ENCODE measurements around the gene CHRNA4. TPM values are rescaled to one million over a fixed set of nuclear protein-coding genes. Genes with fewer than 3 reads are reported as not detected.
"Not testable (repeated sequence)": the region's sequence is repeated elsewhere in the genome, so short reads cannot be mapped to it uniquely, and the experiment has no call there.

Gene CHRNA4
- total RNA-seq, 2 experiments from 2014 or later: not detected

DNA sequence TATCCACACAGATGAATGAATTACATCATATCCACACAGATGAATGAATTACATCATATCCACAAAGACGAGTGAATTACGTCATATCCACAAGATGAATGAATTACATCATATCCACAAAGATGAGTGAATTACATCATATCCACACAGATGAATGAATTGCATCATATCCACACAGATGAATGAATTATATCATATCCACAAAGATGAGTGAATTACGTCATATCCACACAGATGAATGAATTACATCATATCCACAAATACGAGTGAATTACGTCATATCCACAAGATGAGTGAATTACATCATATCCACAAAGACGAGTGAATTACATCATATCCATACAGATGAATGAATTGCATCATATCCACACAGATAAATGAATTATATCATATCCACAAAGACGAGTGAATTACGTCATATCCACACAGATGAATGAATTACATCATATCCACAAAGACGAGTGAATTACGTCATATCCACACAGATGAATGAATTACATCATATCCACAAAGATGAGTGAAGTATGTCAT lies 20.9 kb downstream of the CHRNA4 start:
- H3K27me3 Mint-ChIP-seq: peaks cover 26% of the 10 kb centered on the region

DNA sequence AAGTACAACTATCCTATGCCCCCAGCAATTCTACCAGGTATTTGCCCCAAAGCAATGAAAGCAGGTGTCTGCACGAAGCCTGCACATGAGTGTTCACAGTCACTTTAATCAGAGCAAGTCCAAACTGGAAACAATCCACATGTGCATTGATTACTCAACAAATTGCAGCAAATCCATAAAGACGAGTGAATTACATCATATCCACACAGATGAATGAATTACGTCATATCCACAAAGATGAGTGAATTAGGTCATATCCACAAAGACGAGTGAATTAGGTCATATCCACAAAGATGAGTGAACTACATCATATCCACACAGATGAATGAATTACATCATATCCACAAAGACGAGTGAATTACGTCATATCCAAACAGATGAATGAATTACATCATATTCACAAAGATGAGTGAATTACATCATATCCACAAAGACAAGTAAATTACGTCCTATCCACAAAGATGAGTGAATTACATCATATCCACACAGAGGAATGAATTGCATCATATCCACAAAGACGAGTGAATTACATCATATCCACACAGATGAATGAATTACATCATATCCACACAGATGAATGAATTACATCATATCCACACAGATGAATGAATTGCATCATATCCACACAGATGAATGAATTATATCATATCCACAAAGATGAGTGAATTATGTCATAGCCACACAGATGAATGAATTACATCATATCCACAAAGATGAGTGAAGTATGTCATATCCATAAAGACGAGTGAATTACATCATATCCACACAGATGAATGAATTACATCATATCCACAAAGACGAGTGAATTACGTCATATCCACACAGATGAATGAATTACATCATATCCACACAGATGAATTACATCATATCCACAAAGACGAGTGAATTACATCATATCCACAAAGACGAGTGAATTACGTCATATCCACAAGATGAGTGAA lies 21.7 kb downstream of the CHRNA4 start:
- ATAC-seq; H3K9me3 Mint-ChIP-seq (ENCODE audit: low read depth); H3K27ac Mint-ChIP-seq; DNase-seq; H3K4me3 Mint-ChIP-seq; H3K36me3 Mint-ChIP-seq (ENCODE audit: low read depth); H3K4me1 Mint-ChIP-seq; CTCF ChIA-PET; intact Hi-C loops (cut with DNase I, micrococcal nuclease); POLR2A ChIA-PET: not testable (repeated sequence)
- H3K27me3 Mint-ChIP-seq: peaks cover 26% of the 10 kb centered on the region

More for the DNA sequence above, 20.9 kb downstream of the CHRNA4 start:
- CTCF ChIA-PET; POLR2A ChIA-PET; intact Hi-C loops (cut with DNase I, micrococcal nuclease); H3K9me3 Mint-ChIP-seq (ENCODE audit: low read depth); H3K27ac Mint-ChIP-seq; H3K4me1 Mint-ChIP-seq; H3K4me3 Mint-ChIP-seq; ATAC-seq; DNase-seq; H3K36me3 Mint-ChIP-seq (ENCODE audit: low read depth): not testable (repeated sequence)

DNA sequence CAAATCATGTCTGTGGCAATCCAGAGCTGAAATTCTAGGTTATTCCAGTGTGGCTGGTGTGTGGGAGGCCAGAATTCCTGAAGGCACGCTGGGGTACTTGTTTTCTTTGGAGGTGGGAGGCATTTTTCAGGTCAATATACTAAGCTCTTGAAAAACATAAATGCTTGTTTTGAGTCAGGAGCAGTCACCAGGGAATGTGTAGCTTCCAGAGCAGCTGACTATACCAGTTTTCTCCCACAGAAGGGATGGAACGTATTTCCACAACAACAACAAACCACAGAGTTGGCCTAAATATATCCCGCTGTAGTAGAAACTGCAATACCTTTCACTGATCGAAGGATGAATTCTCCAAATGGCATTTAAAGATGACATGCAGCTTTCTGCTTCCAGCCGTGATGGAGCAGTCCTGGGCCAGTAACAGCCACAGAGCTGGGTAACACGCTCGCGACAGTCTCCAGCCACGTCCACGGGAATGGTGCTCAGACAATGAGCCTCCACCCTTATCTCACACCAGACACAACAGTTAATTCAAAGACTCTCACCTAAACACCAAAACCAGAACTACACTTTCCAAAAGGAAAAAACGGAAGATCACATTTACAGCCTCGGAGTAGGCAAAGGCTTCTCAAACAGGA lies 23.2 kb downstream of the CHRNA4 start:
- no peak overlapping the region for H3K4me3 Mint-ChIP-seq
- H3K4me1 Mint-ChIP-seq: no peaks in the 10 kb centered on the region
- no peaks in the 10 kb centered on the region for H3K36me3 Mint-ChIP-seq (ENCODE audit: low read depth)
- no peak for DNase-seq
- no peak overlapping the region for H3K27ac Mint-ChIP-seq
- ATAC-seq: no peak
- CTCF ChIA-PET: no interaction called here
- H3K9me3 Mint-ChIP-seq (ENCODE audit: low read depth): peaks cover 4% of the 10 kb centered on the region
- intact Hi-C loops (cut with DNase I, micrococcal nuclease): no loop called here
- peaks cover 28% of the 10 kb centered on the region for H3K27me3 Mint-ChIP-seq
- POLR2A ChIA-PET: no interaction called here

DNA sequence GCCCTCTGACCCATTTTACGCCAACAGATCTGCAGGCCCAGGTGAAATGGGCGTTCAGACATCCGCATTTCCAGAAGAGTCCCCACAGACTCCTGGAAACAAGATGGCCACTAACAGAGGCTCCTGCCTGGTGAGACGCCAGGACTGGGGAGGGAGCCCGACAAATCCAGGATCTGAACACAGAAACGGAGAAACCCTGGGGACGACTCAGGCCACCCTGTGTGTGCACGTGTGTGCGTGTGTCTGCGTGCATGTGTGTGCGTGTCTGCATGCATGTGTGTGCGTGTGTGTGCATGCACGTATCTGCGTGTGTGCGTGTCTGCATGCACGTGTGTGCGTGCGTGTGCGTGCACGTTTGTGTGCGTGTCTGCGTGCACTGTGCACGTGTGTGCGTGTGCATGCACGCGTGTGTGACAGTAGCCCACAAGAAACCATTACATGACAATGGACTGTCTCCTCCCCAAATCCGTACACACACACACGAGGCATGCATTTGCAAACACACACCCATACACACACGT lies 24.9 kb downstream of the CHRNA4 start:
- no peak overlapping the region for H3K4me3 Mint-ChIP-seq
- intact Hi-C loops (cut with DNase I, micrococcal nuclease): no loop called here
- no peak for DNase-seq
- no peak for ATAC-seq
- H3K9me3 Mint-ChIP-seq (ENCODE audit: low read depth): peaks cover 10% of the 10 kb centered on the region
- H3K27me3 Mint-ChIP-seq: peaks cover 26% of the 10 kb centered on the region
- H3K36me3 Mint-ChIP-seq (ENCODE audit: low read depth): no peaks in the 10 kb centered on the region
- ChIA-PET POLR2A (no interaction called here), CTCF (no interaction called here)
- H3K27ac Mint-ChIP-seq: no peak overlapping the region
- no peaks in the 10 kb centered on the region for H3K4me1 Mint-ChIP-seq

DNA sequence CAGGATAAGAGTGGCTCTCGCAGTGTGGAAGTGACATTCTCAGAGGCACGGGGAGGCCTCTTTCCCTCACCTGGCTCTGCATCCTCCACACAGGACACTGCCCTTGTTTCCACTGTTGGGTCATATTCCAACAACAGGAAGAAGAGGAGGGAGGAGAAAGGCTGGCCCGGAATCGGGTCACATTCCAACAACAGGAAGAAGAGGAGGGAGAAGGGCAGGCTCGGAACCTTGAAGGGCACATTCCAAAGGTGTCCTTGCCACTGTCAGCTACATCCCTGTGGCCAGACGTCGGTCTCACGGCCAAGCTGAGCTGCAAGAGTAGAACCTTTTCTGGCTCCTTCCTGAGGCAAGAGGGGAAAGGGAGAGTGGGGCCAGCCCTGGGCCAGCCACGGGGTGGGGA lies 25.4 kb downstream of the CHRNA4 start:
- Mint-ChIP-seq H3K27me3 (peaks cover 21% of the 10 kb centered on the region), H3K27ac (no peak overlapping the region), H3K4me3 (no peak overlapping the region), H3K9me3 (ENCODE audit: low read depth) (peaks cover 10% of the 10 kb centered on the region), H3K36me3 (ENCODE audit: low read depth) (no peaks in the 10 kb centered on the region), H3K4me1 (no peaks in the 10 kb centered on the region)
- ATAC-seq (no peak), DNase-seq (no peak)
- ChIA-PET CTCF (interaction anchor here (0.5 kb wide), 1 partner anchor 725 kb away, joined by 4 read pairs; no protein-coding TSS in a partner anchor), POLR2A (no interaction called here)
- intact Hi-C loops (cut with DNase I, micrococcal nuclease): no loop called here

DNA sequence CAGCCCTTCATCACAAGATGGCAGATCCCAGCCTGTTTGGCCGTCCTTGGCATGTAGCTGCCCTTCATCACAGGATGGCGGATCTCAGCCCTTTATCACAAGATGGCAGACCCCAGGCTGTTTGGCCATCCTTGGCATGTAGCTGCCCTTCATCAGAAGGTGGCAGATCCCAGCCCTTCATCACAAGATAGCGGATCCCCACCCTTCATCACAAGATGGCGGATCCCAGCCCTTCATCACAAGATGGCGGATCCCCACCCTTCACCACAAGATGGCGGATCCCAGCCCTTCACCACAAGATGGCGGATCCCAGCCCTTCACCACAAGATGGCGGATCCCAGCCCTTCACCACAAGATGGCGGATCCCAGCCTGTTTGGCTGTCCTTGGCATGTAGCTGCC lies 26.1 kb downstream of the CHRNA4 start:
- POLR2A ChIA-PET; ATAC-seq; H3K9me3 Mint-ChIP-seq (ENCODE audit: low read depth); DNase-seq; H3K27ac Mint-ChIP-seq; H3K4me1 Mint-ChIP-seq; H3K36me3 Mint-ChIP-seq (ENCODE audit: low read depth); intact Hi-C loops (cut with DNase I, micrococcal nuclease); H3K4me3 Mint-ChIP-seq: not testable (repeated sequence)
- CTCF ChIA-PET: interaction anchor here (1.0 kb wide), 1 partner anchor 12 kb away, joined by 3 read pairs; no protein-coding TSS in a partner anchor
- H3K27me3 Mint-ChIP-seq: peaks cover 21% of the 10 kb centered on the region

DNA sequence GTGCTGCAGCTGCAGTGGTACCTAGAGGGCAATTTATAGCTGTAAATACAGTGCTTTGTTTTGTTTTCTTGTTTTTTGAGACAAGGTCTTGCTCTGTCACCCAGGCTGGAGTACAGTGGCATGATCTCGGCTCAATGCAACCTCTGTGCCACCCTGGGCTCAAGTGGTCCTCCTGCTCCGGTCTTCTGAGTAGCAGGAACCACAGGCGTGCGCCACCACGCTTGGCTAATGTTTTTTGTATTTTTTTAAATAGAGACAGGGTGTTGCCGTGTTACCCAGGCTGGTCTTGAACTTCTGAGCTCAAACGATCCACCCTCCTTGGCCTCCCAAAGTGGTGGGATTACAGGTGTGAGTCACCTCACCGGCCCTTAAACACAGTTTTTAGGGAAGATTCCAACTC lies 26.8 kb downstream of the CHRNA4 start:
- intact Hi-C loops (cut with DNase I, micrococcal nuclease): no loop called here
- Mint-ChIP-seq H3K27me3 (peaks cover 21% of the 10 kb centered on the region), H3K4me3 (no peak overlapping the region), H3K27ac (no peak overlapping the region), H3K36me3 (ENCODE audit: low read depth) (no peaks in the 10 kb centered on the region), H3K9me3 (ENCODE audit: low read depth) (peaks cover 6% of the 10 kb centered on the region), H3K4me1 (no peaks in the 10 kb centered on the region)
- no peak for DNase-seq
- ATAC-seq: no peak
- ChIA-PET POLR2A (no interaction called here), CTCF (interaction anchor here (0.7 to 1.1 kb wide), 3 partner anchors 13 to 90 kb away, joined by 3 read pairs; no protein-coding TSS in a partner anchor)

DNA sequence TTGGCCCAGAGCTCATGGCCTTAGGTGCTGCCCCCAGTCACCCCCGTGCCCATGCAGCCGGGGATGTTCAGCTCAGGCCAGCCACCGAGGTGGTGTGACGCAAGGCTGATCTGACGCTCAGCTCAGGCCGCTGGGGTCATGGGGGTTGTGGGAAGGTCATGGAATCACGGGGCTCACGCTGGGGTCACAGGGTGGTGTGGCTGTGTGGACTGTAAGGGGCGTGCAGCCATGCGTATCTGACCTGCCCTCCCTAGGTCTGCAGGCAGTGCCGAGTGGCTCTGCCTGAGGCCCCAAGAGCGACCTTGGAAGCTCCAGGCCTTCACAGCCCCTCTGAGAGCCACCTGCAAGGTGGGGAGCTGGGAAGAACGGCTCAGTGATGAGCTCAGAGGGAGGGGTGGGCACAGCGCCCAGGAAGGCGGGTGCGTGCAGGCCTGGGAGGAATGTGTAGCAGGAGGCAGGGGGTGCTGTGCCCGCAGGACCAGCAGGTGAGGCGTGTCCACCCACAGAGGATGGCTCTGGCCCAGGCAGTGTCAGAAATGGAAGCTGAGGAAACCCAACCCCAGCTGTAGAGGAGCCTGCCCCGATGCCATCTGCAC lies 27.8 kb downstream of the CHRNA4 start:
- H3K9me3 Mint-ChIP-seq (ENCODE audit: low read depth): peaks cover 6% of the 10 kb centered on the region
- no peak overlapping the region for H3K4me3 Mint-ChIP-seq
- POLR2A ChIA-PET: no interaction called here
- H3K4me1 Mint-ChIP-seq: no peaks in the 10 kb centered on the region
- H3K27ac Mint-ChIP-seq: no peak overlapping the region
- H3K36me3 Mint-ChIP-seq (ENCODE audit: low read depth): no peaks in the 10 kb centered on the region
- DNase-seq (no peak), ATAC-seq (no peak)
- CTCF ChIA-PET: interaction anchor here (1.1 kb wide), 1 partner anchor 17 kb away, joined by 3 read pairs; no protein-coding TSS in a partner anchor
- intact Hi-C loops (cut with DNase I, micrococcal nuclease): no loop called here
- H3K27me3 Mint-ChIP-seq: peaks cover 20% of the 10 kb centered on the region

DNA sequence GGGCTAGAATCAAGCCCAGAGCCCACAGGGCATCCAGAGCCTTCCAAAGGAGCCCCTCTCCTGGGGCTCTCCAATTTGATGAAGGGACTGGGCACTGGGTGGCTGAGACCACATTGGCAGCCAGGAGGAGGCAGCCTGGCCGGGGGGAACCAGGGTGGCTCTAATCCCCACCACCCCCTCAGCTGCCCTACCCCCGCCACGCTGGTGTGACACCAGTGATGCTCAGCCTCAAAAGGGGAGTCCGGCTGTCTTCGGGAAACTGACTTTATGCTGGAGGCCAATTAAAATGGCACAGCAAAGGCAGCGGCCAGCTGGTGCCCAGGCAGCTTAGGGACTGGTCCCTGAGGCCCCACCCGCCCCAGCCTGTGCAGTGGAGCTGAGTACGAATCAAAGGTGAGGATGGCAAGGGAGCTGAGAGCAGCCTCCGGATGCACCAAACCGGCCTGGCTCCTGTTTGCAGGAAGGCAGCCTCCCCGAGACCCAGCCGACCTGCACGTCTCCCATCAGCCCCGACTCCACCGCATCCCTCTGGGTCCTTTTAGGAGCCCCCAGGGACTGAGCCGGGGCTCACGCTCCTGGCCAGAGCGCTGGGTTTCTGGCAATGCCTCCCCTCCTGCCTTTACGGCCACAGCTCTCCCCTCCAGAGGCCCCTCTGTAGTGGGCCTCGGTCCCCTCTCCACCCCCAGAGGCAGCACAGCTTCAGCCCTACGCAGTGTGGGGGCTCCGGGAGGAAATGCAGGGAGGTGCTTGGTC lies 28.5 kb downstream of the CHRNA4 start:
- no peak for ATAC-seq
- CTCF ChIA-PET: no interaction called here
- intact Hi-C loops (cut with DNase I, micrococcal nuclease): no loop called here

DNA sequence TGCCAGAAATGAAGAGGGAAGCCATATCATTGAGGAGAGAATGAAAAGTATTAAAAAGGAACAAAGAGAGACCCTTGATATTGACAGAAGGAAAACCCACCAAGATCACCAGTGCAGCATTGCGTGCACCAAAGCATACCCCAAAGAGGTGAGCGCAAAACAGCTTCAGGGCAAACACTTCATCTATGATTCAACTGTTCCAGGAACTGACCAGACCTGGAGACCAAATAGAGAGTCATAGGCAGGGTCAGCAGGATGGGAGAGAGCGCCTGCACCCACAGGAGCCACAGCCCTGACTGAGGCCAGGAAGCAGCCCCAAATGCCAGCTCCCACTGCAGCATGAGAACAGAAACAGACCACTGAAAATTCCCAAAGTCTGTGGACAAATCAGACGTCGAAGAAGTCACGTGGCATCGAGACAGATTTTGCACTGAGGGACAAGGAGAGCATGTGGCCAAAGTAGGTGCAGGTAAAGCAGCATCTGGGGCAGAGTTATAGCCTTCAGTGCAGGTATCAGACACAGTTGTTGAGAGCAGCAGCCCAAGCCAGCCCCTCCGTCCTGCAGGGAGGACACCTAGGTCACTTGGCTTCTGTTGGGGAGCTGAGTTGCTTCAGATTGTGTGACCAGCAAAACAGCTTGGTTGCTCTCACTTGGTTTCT lies 29.3 kb downstream of the CHRNA4 start:
- Mint-ChIP-seq H3K9me3 (ENCODE audit: low read depth) (peaks cover 6% of the 10 kb centered on the region), H3K36me3 (ENCODE audit: low read depth) (no peaks in the 10 kb centered on the region), H3K4me1 (no peaks in the 10 kb centered on the region), H3K4me3 (no peak overlapping the region), H3K27ac (no peak overlapping the region), H3K27me3 (peaks cover 15% of the 10 kb centered on the region)
- no peak for ATAC-seq
- CTCF ChIA-PET: no interaction called here
- intact Hi-C loops (cut with DNase I, micrococcal nuclease): no loop called here
- POLR2A ChIA-PET: no interaction called here
- no peak for DNase-seq

More for the DNA sequence above, 28.5 kb downstream of the CHRNA4 start:
- Mint-ChIP-seq H3K9me3 (ENCODE audit: low read depth) (peaks cover 6% of the 10 kb centered on the region), H3K4me1 (no peaks in the 10 kb centered on the region), H3K4me3 (no peak overlapping the region), H3K36me3 (ENCODE audit: low read depth) (no peaks in the 10 kb centered on the region), H3K27me3 (peaks cover 17% of the 10 kb centered on the region), H3K27ac (no peak overlapping the region)
- POLR2A ChIA-PET: no interaction called here
- DNase-seq: no peak
